HG03442 (cell line): ENCODE data around the gene MTREX.

Experiments used
- ATAC-seq: cut with Tn5 transposase; IDR thresholded peaks from one replicate; pipeline ENCODE4 v1.9.1; 2021; ENCODE audit warnings: mild to moderate bottlenecking, moderate library complexity; ENCODE audit not compliant: unreplicated experiment

The MTREX gene

GRCh38 chr5:55426455-55426854 is 118.7 kb downstream of the MTREX start:
- ATAC-seq: no peak

DNA sequence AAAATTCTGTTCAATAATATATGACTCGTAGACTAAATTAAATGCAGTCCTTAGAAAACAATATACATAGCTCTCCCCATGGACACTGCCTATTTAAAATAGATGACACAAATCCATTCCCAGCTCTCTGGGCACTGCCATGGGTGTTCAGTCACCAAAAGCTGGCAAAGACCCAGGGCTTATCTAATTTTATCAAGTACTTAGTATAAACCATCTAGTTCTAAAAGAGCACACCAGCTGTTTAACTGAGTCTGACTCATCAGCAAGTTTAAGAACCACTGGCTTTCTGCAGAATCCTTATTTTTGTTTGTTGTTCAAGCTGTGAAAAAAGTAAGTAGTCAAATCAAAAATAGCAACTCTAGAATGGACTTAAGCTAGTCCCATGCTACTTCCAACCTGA is 119.4 kb downstream of the MTREX start:
- ATAC-seq: no peak

- no peak for ATAC-seq
Measured at GRCh38 chr5:55429221-55429612, 121.4 kb downstream of the MTREX start.

DNA sequence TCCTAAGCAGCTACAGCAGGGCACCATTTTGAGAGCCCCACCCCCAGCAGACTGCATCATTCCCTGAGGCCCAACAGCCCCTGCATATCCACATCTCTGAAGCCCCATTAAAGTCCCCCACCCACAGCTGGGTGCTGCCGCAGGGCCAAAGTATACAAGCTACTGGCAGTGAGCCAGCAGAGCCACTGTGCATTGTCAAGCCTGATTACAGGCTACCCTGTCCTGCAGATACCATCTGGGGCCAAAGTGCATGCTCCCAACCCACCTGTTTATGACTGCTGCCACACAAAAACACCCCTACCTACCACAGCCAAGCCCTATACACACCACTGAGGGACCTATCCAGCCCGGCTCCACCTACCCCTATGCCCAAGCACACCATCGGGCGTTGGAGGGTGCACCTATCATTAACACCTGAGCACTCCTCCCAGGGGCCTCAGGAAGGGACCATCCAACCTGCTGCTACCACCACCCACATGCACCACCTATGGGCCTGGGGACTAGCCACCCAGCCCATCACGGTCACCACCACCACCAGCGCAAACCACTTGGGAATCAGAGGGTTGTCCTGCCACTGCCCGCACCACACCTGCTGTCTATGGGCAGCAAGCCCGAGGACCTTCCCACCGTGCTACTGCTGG is 121.9 kb downstream of the MTREX start:
- no peak for ATAC-seq

DNA sequence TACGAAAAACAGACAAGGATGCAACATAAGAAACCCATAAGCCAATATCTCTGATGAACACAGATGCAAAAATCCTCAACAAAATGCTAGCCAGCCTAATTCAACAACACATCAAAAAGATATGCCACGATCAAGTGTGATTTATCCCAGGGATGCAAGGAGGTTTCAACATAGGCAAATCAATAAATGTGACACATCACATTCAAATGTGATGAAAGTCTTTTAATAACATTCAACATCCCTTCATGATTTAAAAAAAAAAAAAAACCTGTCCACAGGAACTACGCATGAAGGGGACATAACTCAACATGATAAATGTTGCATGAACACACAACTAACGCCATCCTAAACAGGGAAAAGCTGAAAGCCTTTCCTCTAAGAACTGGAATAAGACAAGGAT is 124.8 kb downstream of the MTREX start:
- no peak for ATAC-seq

- ATAC-seq: no peak
Measured at GRCh38 chr5:55437452-55437851, 129.7 kb downstream of the MTREX start.

- ATAC-seq: no peak
Measured at GRCh38 chr5:55437859-55438206, 130.0 kb downstream of the MTREX start.

DNA sequence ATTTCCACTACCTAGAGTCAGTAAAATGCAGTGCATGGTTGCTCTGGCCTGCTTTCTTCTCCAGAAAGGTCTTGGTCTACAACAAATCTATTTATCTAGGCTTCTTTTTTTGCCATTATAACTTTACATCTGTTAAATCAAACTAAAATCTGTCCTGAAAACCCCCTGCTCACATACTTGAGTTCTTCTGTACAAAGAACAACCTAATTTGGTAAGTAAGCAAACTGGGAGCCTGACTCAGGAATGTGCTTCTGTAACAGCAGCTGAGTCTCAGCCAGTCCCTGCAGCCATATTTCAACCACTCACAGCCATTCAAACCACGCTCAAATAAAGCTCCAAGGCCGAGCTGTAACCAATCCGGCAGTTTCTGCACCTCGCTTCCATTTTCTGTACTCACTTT is 131.2 kb downstream of the MTREX start:
- ATAC-seq: no peak

DNA sequence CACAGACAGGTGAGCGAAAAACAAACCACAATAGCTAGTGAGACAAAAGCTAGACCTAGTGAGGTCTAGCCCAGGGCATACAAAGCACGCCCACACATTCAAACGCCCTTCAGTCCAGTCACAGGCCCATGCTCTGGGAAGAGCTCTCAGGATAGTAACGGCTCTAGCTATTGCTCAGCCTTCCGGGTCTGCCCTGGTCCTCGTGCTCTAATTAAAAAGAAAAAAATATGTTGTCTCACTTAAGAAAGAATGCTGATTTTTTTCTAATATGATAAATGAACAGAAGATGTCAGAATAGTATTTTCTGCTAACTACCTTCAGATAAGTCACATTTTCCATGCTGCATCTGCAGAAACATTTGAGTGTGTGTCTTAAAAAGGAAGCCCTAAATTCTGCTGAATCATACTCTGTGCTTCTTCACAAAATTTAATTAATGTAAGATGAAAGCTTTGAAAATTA is 132.4 kb downstream of the MTREX start:
- peak; percentile 72 for ATAC-seq

DNA sequence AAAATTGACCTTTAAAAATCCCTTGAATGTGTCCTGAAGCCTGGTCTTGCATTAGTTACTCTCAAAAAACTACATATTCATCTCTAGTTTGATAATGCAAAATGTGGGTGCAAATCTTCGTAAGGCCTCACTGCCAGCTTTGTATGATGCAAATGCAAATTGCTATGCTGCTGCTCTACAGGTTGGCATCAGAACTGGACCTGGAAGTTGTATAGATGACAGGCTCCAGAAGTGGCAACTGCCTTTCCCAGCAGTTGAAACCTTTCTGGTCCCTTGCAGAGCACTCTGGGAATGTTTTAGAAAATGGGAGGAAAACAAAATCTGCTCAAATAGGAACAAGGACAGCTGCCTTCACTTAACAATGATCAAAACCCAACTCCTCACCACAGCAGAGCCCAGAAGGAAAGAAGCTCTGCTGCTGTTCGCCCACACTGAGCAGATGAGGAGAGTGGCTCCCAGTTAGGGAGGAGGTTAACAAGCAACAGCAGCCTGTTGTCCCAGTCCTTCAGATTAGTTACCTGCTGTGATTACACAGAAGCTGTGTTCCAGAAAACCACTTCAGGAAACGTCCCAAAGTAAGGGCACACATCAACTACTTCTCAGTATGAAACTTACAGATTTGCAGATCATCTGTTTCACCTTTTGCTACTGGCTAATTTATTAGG is 133.4 kb downstream of the MTREX start:
- ATAC-seq: no peak

DNA sequence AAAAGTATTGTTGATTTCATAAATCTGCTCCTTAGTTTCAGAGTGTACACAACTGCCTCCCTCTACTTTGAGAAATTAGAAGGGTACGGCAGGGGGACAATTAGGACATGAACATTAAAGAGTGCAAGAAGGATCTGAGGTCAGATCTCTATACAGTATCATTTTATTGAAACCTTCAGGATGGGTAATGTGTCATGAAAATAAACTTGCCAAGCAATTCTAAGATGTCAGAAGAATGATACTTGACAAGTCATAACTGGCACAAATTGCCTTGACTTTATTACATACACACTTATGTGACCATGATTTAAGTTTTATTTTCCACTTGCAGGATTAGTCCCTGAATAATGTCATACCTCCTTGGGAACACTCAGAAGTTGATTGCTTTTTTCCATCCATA is 134.2 kb downstream of the MTREX start:
- ATAC-seq: no peak

DNA sequence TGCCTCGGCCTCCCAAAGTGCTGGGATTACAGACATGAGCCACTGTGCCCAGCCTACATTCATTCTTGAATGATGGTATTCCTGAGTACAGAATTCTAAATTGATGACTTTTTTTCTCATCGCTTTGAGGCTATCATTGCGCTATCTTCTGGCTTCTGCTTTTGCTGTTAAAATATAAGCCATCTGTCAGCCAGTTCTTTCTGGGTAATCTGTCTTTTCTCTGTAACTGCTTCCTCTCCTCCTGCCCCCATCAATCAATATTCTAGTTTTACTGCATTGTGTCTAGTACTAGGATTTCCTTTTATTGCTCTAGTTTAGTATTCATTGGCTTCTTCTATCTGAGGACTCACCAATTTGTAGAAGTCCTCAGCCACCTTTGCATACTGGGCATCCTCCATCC is 138.0 kb downstream of the MTREX start:
- ATAC-seq: no peak

DNA sequence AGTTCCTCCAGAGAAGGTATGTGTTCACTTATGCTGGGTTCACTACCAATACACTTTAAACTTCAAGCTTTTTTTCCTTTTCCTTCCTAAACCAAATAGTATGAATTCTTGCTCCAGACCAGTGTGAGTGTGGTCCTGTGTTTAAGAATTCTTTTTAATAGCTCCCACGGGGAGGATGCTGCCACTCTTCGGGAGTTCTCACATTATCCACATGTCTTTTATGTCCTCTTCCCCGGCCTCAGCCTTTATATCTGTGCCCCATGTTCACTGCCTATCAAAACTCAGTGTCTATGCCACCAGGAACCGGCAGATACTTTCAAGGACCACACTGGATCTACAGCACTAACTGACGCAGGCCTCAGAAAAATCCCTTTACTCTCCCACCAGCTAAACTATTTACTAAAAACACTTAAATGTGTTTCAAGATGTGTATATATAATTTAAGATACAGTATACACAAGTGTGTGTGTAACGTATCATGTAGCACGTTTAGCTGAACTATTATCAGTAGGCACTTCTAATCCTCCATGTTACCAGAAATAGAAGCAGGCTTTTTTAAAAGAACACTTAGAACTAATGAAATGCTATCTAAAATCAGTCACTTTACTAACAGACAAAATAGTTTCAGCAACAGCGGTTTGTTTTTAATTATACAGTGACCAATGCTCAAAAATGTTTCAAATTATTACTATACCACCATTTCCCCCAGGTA is 139.0 kb downstream of the MTREX start:
- no peak for ATAC-seq

DNA sequence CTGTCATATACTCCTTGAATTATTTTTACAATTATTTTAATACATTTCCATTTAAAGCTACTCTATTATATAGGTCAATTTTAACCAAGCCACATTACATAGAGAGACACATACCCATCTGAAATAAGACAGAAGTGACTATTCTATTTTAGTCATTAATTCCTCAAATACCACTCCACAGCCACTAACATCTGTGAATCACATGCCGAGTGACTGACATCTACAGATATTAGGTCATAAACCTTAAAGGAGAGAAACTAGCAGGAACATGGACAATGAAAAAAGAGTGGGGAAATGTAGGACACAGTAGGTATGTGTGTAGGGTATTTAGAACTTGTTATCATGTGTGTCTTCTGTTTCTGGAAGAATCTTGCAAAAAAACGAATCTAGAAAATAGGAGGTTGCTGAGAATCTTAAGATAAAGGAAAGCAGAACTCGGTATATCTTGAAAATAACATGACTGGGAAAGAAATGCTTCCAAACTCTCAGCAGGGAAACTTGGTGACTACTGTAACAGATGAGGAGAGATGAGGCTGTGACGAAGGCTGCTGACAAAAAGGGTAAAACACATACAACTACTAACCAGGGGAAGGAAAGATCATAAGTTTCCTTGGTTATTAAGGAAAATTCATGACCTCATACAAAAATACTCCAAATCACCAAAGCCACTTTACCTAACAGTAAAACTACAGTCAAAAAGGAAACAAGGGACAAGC is 142.4 kb downstream of the MTREX start:
- no peak for ATAC-seq

DNA sequence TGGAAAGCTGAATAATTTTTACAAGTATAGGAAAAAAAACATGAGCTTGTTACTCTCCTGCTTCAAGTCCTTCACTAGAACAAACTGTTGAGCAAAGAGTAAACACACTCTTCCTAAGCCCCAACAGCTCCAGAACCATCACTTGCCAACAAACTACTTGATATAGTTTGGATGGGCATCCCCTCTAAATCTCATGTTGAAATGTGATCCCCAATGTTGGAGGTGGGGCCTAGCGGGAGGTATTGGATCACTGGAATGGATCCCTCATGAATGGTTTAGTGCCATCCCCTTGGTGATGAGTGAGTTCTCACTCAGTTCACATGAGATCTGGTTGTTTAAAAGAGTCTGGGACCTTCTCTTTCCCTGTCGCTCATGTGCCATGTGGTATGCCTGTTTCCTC is 144.2 kb downstream of the MTREX start:
- ATAC-seq: no peak

DNA sequence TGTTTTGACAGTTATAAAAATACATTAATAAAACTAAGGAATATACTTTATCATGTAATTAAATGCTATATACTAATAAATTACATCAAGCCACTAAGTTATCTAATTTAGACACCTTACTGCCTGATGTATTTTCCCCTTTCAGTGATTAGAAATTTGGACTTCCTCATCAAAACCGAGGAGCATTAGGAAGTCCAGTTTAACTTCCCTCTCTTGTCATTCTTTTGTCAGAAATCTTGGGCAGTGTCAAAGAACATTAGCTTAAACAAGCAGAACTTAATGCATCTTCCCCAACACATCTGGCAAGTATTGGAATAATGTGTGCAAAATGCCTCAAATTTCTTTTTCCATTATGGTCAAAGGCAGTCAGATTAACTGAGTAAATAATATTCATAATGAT is 145.4 kb downstream of the MTREX start:
- no peak for ATAC-seq

GRCh38 chr5:55454282-55454681 is 146.5 kb downstream of the MTREX start:
- no peak for ATAC-seq

- no peak for ATAC-seq
Measured at GRCh38 chr5:55456216-55456895, 148.6 kb downstream of the MTREX start.

DNA sequence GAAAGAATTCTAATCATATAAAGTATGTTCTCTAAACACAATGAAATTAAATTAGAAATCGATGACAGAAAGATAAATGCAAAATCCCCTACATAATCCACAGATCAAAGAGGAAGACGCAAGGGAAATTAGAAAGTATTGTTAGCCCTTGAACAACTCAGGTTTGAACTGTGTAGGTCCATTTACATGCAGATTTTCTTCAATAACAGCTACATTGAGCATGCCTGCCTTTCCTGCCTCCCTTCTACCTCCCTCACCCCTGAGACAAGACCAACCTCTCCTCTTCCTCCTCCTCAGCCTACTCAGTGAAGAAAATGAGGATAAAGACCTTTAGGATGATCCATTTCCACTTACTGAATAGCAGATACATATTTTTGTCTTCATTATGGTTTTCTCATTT is 151.8 kb downstream of the MTREX start:
- no peak for ATAC-seq

GRCh38 chr5:55463613-55464012 is 155.8 kb downstream of the MTREX start:
- ATAC-seq: no peak
